ENCODE data around the gene CPED1.

CPED1 gene

DNA sequence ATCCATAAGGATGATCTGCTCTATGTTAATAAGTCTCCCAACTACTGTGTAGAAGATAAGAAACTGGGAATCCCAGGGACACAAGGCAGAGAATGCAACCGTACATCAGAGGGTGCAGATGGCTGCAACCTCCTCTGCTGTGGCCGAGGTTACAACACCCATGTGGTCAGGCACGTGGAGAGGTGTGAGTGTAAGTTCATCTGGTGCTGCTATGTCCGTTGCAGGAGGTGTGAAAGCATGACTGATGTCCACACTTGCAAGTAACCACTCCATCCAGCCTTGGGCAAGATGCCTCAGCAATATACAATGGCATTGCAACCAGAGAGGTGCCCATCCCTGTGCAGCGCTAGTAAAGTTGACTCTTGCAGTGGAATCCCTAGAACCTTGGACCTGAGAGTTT lies 350.6 kb downstream of the CPED1 start:
- Histone ChIP-seq H3K9me3 (ENCODE audit: low read length) (no peaks in the 10 kb centered on the region), H3K4me3 (ENCODE audit: low read length) (no peak overlapping the region), H2AFZ (ENCODE audit: low read depth, low read length) (no peak overlapping the region), H3K36me3 (ENCODE audit: insufficient read depth, low read length) (no peaks in the 10 kb centered on the region), H3K27me3 (ENCODE audit: insufficient read depth, low read length) (no peaks in the 10 kb centered on the region), H3K4me1 (ENCODE audit: insufficient read depth, low read length) (no peaks in the 10 kb centered on the region)

DNA sequence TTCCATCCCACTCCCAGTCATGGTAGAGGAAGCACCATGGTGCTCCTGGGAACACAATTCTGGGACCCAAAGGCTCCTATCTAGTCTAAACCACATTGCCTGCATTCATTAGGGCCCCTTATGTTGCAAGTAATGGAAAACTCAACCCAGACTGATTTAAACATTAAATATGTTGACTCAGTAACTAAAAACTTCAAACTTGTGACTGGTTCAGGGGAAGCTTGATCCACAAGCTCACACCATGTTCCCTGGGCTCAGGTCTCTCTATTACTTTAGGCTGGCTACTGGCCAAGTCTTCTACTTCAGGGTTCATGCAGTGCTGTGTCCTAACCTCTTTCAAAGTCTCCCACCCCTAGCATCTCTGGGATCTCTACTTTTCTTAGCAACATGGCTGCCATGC lies 353.4 kb downstream of the CPED1 start:
- no peak overlapping the region for H3K4me3 ChIP-seq (ENCODE audit: low read length)
- no peaks in the 10 kb centered on the region for H3K9me3 ChIP-seq (ENCODE audit: low read length)
- H3K27me3 ChIP-seq (ENCODE audit: insufficient read depth, low read length) = no peaks in the 10 kb centered on the region
- no peaks in the 10 kb centered on the region for H3K4me1 ChIP-seq (ENCODE audit: insufficient read depth, low read length)
- H3K36me3 ChIP-seq (ENCODE audit: insufficient read depth, low read length) = no peaks in the 10 kb centered on the region
- H2AFZ ChIP-seq (ENCODE audit: low read depth, low read length) = no peak overlapping the region

DNA sequence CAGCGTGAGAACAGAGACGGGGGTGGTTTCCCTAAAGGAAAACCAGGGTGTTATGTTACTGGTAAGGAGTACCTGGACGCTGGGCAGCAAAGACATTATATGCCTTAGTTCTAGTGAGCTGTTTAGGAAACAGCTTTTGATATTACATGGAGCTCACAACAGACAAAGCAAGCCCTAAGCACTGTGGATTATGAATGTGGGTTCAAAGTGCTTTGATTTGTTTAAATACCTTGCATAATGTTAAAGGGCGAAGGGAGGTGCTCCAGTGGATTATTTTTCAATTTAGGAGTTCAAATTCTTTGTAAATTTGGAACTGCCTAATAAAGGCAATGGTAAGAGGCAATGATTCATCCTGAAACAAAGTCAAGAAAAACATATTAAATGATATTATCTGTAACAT lies 354.1 kb downstream of the CPED1 start:
- Histone ChIP-seq H2AFZ (ENCODE audit: low read depth, low read length) (no peak overlapping the region), H3K36me3 (ENCODE audit: insufficient read depth, low read length) (no peaks in the 10 kb centered on the region), H3K4me1 (ENCODE audit: insufficient read depth, low read length) (peaks cover 5% of the 10 kb centered on the region), H3K9me3 (ENCODE audit: low read length) (no peaks in the 10 kb centered on the region), H3K4me3 (ENCODE audit: low read length) (no peak overlapping the region), H3K27me3 (ENCODE audit: insufficient read depth, low read length) (no peaks in the 10 kb centered on the region)

DNA sequence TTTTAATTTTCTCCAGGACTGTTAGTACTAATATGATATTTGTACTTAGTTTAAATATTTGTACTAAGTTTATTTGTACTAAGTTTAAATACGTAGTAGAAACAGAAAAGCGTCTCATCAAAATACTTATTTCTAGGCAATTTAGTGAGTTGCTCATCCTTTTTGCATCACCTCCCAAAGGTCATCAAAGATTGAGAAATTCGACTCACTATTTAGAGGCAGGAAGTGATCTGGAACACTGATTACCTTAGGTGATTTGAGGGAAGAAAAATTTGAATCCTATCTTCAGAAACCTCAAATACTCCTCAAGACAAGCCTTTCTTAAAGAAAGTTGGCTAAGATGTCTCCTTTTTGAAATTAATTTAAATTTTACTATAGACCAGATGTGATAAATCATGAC lies 354.8 kb downstream of the CPED1 start:
- Histone ChIP-seq H3K36me3 (ENCODE audit: insufficient read depth, low read length) (no peaks in the 10 kb centered on the region), H3K4me3 (ENCODE audit: low read length) (no peak overlapping the region), H3K27me3 (ENCODE audit: insufficient read depth, low read length) (no peaks in the 10 kb centered on the region), H3K4me1 (ENCODE audit: insufficient read depth, low read length) (peaks cover 5% of the 10 kb centered on the region), H3K9me3 (ENCODE audit: low read length) (no peaks in the 10 kb centered on the region), H2AFZ (ENCODE audit: low read depth, low read length) (no peak overlapping the region)

GRCh38 chr7:121344093-121344492 lies 355.6 kb downstream of the CPED1 start:
- Histone ChIP-seq H3K4me1 (ENCODE audit: insufficient read depth, low read length) (peaks cover 5% of the 10 kb centered on the region), H3K27me3 (ENCODE audit: insufficient read depth, low read length) (no peaks in the 10 kb centered on the region), H3K9me3 (ENCODE audit: low read length) (no peaks in the 10 kb centered on the region), H2AFZ (ENCODE audit: low read depth, low read length) (no peak overlapping the region), H3K4me3 (ENCODE audit: low read length) (no peak overlapping the region), H3K36me3 (ENCODE audit: insufficient read depth, low read length) (no peaks in the 10 kb centered on the region)

- Histone ChIP-seq H3K4me1 (ENCODE audit: insufficient read depth, low read length) (peaks cover 5% of the 10 kb centered on the region), H3K36me3 (ENCODE audit: insufficient read depth, low read length) (no peaks in the 10 kb centered on the region)
These were observed 356.0 kb downstream of the CPED1 start for GRCh38 chr7:121344497-121344896.

More at GRCh38 chr7:121344497-121344896, 356.0 kb downstream of the CPED1 start:
- no peak overlapping the region for H3K4me3 ChIP-seq (ENCODE audit: low read length)
- no peaks in the 10 kb centered on the region for H3K9me3 ChIP-seq (ENCODE audit: low read length)
- H3K27me3 ChIP-seq (ENCODE audit: insufficient read depth, low read length) = no peaks in the 10 kb centered on the region
- no peak overlapping the region for H2AFZ ChIP-seq (ENCODE audit: low read depth, low read length)

All from neuron (in vitro differentiated cells).